ENCODE data around the gene SCFD2.
"Not testable (repeated sequence)": the region's sequence is repeated elsewhere in the genome, so short reads cannot be mapped to it uniquely, and the experiment has no call there.

SCFD2 gene

GRCh38 chr4:53314252-53314651 is 51.6 kb downstream of the SCFD2 start:
- DNase-seq (ENCODE audit: insufficient read length, low spot score) (no peak), FAIRE-seq (no peak)
- no peak for TF ChIP-seq POLR2A (IDR thresholded peaks at IDR 0.05; ENCODE audit: low read depth, low read length)

GRCh38 chr4:53313510-53313909 is 52.4 kb downstream of the SCFD2 start:
- no peak for TF ChIP-seq POLR2A (IDR thresholded peaks at IDR 0.05; ENCODE audit: low read depth, low read length)
- no peak for FAIRE-seq
- DNase-seq (ENCODE audit: insufficient read length, low spot score): no peak

- FAIRE-seq: no peak
- no peak for DNase-seq (ENCODE audit: insufficient read length, low spot score)
- TF ChIP-seq POLR2A (IDR thresholded peaks at IDR 0.05; ENCODE audit: low read depth, low read length): no peak
Measured at GRCh38 chr4:53309321-53310040, 56.4 kb downstream of the SCFD2 start.

- TF ChIP-seq POLR2A (IDR thresholded peaks at IDR 0.05; ENCODE audit: low read depth, low read length): no peak
- FAIRE-seq (no peak), DNase-seq (ENCODE audit: insufficient read length, low spot score) (no peak)
Measured at GRCh38 chr4:53307819-53308780, 57.8 kb downstream of the SCFD2 start.

GRCh38 chr4:53307210-53307609 is 58.7 kb downstream of the SCFD2 start:
- TF ChIP-seq POLR2A (IDR thresholded peaks at IDR 0.05; ENCODE audit: low read depth, low read length): no peak
- DNase-seq (ENCODE audit: insufficient read length, low spot score) (no peak), FAIRE-seq (no peak)

- FAIRE-seq (no peak), DNase-seq (ENCODE audit: insufficient read length, low spot score) (no peak)
- TF ChIP-seq POLR2A (IDR thresholded peaks at IDR 0.05; ENCODE audit: low read depth, low read length): no peak
Measured at GRCh38 chr4:53306729-53307128, 59.1 kb downstream of the SCFD2 start.

GRCh38 chr4:53292209-53292608 is 73.7 kb downstream of the SCFD2 start:
- not testable (repeated sequence) for FAIRE-seq; DNase-seq (ENCODE audit: insufficient read length, low spot score)

GRCh38 chr4:53281438-53281837 is 84.4 kb downstream of the SCFD2 start:
- FAIRE-seq: no peak
- TF ChIP-seq POLR2A (IDR thresholded peaks at IDR 0.05; ENCODE audit: low read depth, low read length): no peak
- DNase-seq (ENCODE audit: insufficient read length, low spot score): no peak

GRCh38 chr4:53280846-53281245 is 85.0 kb downstream of the SCFD2 start:
- TF ChIP-seq POLR2A (IDR thresholded peaks at IDR 0.05; ENCODE audit: low read depth, low read length): no peak
- DNase-seq (ENCODE audit: insufficient read length, low spot score) (no peak), FAIRE-seq (no peak)

GRCh38 chr4:53274609-53275268 is 91.1 kb downstream of the SCFD2 start:
- FAIRE-seq: no peak
- no peak for DNase-seq (ENCODE audit: insufficient read length, low spot score)
- no peak for TF ChIP-seq POLR2A (IDR thresholded peaks at IDR 0.05; ENCODE audit: low read depth, low read length)

- DNase-seq (ENCODE audit: insufficient read length, low spot score) (no peak), FAIRE-seq (no peak)
- no peak for TF ChIP-seq POLR2A (IDR thresholded peaks at IDR 0.05; ENCODE audit: low read depth, low read length)
Measured at GRCh38 chr4:53273726-53274125, 92.1 kb downstream of the SCFD2 start.

GRCh38 chr4:53267026-53267425 is 98.8 kb downstream of the SCFD2 start:
- DNase-seq (ENCODE audit: insufficient read length, low spot score): no peak
- FAIRE-seq: no peak
- TF ChIP-seq POLR2A (IDR thresholded peaks at IDR 0.05; ENCODE audit: low read depth, low read length): no peak

- not testable (repeated sequence) for DNase-seq (ENCODE audit: insufficient read length, low spot score); FAIRE-seq
Measured at GRCh38 chr4:53255986-53256385, 109.9 kb downstream of the SCFD2 start.

GRCh38 chr4:53240573-53240972 is 125.3 kb downstream of the SCFD2 start:
- no peak for TF ChIP-seq POLR2A (IDR thresholded peaks at IDR 0.05; ENCODE audit: low read depth, low read length)
- FAIRE-seq (no peak), DNase-seq (ENCODE audit: insufficient read length, low spot score) (no peak)

- DNase-seq (ENCODE audit: insufficient read length, low spot score); FAIRE-seq: not testable (repeated sequence)
Measured at GRCh38 chr4:53238352-53238751, 127.5 kb downstream of the SCFD2 start.

- DNase-seq (ENCODE audit: insufficient read length, low spot score); FAIRE-seq: not testable (repeated sequence)
Measured at GRCh38 chr4:53237811-53238210, 128.1 kb downstream of the SCFD2 start.

GRCh38 chr4:53236624-53237023 is 129.2 kb downstream of the SCFD2 start:
- not testable (repeated sequence) for FAIRE-seq; DNase-seq (ENCODE audit: insufficient read length, low spot score)
